ENCODE measurements around the gene EXOC3. TPM values are rescaled to one million over a fixed set of nuclear protein-coding genes. Genes with fewer than 3 reads are reported as not detected.

Gene EXOC3
- total and polyA plus RNA-seq, 10 of the 15 experiments (the other 5 are each of a cell fraction or from before 2014, with no cell fraction given): 1.6 to 53.0 (median 27.9) TPM

- H3K27me3 ChIP-seq (replicated peaks in 1 of 2; ENCODE audit: control insufficient read depth in 2 of 2, insufficient read depth in 2 of 2, low read length in 1 of 2): no peaks in the 10 kb centered on the region
- in situ Hi-C loops (cut with MboI): loop anchor here (5.0 kb wide), 1 partner anchor 117 kb away; no protein-coding TSS in a partner anchor
- no peak for ATAC-seq
- TF ChIP-seq BMI1 (IDR thresholded peaks at IDR 0.05; ENCODE audit: borderline replicate concordance) (no peak), HDAC6 (IDR thresholded peaks at IDR 0.05; ENCODE audit: unreplicated experiment) (no peak), SUPT20H (IDR thresholded peaks at IDR 0.05; ENCODE audit: borderline replicate concordance, control insufficient read depth, low read depth, low read length) (no peak), PBX3 (IDR thresholded peaks at IDR 0.05; ENCODE audit: insufficient replicate concordance, low read depth, low read length) (no peak), NBN (IDR thresholded peaks at IDR 0.05) (no peak), BACH1 (IDR thresholded peaks at IDR 0.05; ENCODE audit: borderline replicate concordance) (no peak), RCOR1 (conservative IDR thresholded peaks at IDR 0.05; ENCODE audit: low read depth, low read length) (no peak), ZBTB4 (CRISPR knock-in tag; IDR thresholded peaks at IDR 0.05) (no peak), SMC3 (IDR thresholded peaks at IDR 0.05; ENCODE audit: borderline replicate concordance, low read length) (no peak), KLF5 (IDR thresholded peaks at IDR 0.05; ENCODE audit: partially characterized antibody) (no peak), SMARCA5 (IDR thresholded peaks at IDR 0.05) (no peak), ZNF207 (IDR thresholded peaks at IDR 0.05; ENCODE audit: borderline replicate concordance) (no peak), USF2 (IDR thresholded peaks at IDR 0.05; ENCODE audit: borderline replicate concordance, low read depth, low read length) (no peak), BCLAF1 (IDR thresholded peaks at IDR 0.05) (no peak), RFX5 (IDR thresholded peaks at IDR 0.05; ENCODE audit: low read depth, low read length) (no peak), HCFC1 (IDR thresholded peaks at IDR 0.05; ENCODE audit: low read length) (no peak)
These were observed 8.4 kb upstream of the EXOC3 start for GRCh38 chr5:434443-435146.

More at GRCh38 chr5:434443-435146, 8.4 kb upstream of the EXOC3 start:
- H3K4me3 ChIP-seq: no peak overlapping the region
- no peak overlapping the region for H3K9ac ChIP-seq (ENCODE audit: control insufficient read depth, insufficient read depth, low read length)
- no peaks in the 10 kb centered on the region for H3K9me3 ChIP-seq (replicated peaks; ENCODE audit: control insufficient read depth, insufficient read depth, low read length)
- SMC1A ChIA-PET (ENCODE audit: uncharacterized antibody, unreplicated experiment): interaction anchor here (1.3 kb wide), 1 partner anchor 117 kb away, joined by 3 read pairs; no protein-coding TSS in a partner anchor
- no peak overlapping the region for H3K27ac ChIP-seq (ENCODE audit: control insufficient read depth, insufficient read depth)
- no peak overlapping the region for H3K4me2 ChIP-seq (ENCODE audit: control insufficient read depth, insufficient read depth)
- BruUV-seq (replicated peaks): no TSS peak
- DNase-seq (ENCODE audit: low read depth, low spot score) (no peak), FAIRE-seq (no peak)
- H2AFZ ChIP-seq (ENCODE audit: control insufficient read depth, low read depth, low read length): no peak overlapping the region
- 86% methylated on average over 26 of the region's 26 CpGs for WGBS (ENCODE audit: insufficient coverage, insufficient replicate concordance, low lambda C conversion rate, missing lambda C conversion rate)
- POLR2A ChIA-PET: no interaction called here
- H3K36me3 ChIP-seq (ENCODE audit: control insufficient read depth in 2 of 2, insufficient read depth in 2 of 2, low read length in 1 of 2): peaks cover 6 to 21% of the 10 kb centered on the region in 2 experiments; a peak in 3 of 4 replicates
- H3K4me1 ChIP-seq (ENCODE audit: control insufficient read depth, insufficient read depth, low read length): peaks cover 8% of the 10 kb centered on the region
- CTCF ChIA-PET: interaction anchor here (1.0 kb wide), 1 partner anchor 116 kb away, joined by 3 read pairs; no protein-coding TSS in a partner anchor
- RAD21 ChIA-PET (ENCODE audit: unreplicated experiment): interaction anchor here (2.0 kb wide), 1 partner anchor 117 kb away, joined by 9 read pairs; no protein-coding TSS in a partner anchor
- H3K79me2 ChIP-seq (ENCODE audit: control insufficient read depth, insufficient read depth, low read length): no peaks in the 10 kb centered on the region
- intact Hi-C loops (cut with micrococcal nuclease; ENCODE audit: unreplicated experiment): no loop called here
- no peaks in the 10 kb centered on the region for H4K20me1 ChIP-seq (ENCODE audit: control insufficient read depth, insufficient read depth)
